H1 (cell line): ENCODE results near the gene MCUB. TPM values are rescaled to one million over a fixed set of nuclear protein-coding genes. Genes with fewer than 3 reads are reported as not detected.

Source experiments
- RAD21 ChIP-seq, 2 experiments: IDR thresholded peaks in 1 of 2; conservative IDR thresholded peaks in 1 of 2; 2 replicates each; pipeline ENCODE4 v1.6.1; 2011; ENCODE audit warnings: low read depth in 2 of 2, low read length in 2 of 2, improper control_type of control experiment in 1 of 2, inconsistent platforms in 1 of 2, mild to moderate bottlenecking in 1 of 2, moderate library complexity in 1 of 2
- TAF7 ChIP-seq: optimal IDR thresholded peaks from 2 replicates; pipeline ENCODE3; 2011; ENCODE audit warnings: low read depth, mild to moderate bottlenecking, inconsistent platforms, low read length, moderate library complexity, borderline replicate concordance
- TEAD4 ChIP-seq: IDR thresholded peaks from 2 replicates; pipeline ENCODE4 v1.6.1; 2012; ENCODE audit warnings: low read depth, low read length, inconsistent platforms, mixed read lengths
- polyA plus RNA-seq, 7 experiments: library from polyadenylated mRNA; depleted of rRNA in 3 of 7; stranded (reverse) in 5 of 7; unstranded in 2 of 7; fragments of >200 nt in 5 of 7; fragments of 200-250 nt in 2 of 7; gene quantifications; 1 replicate in 5 of 7; 2 replicates in 1 of 7; 4 replicates in 1 of 7; pipeline versions ENCODE4 v1.2.1 to v1.2.3, GENCODE V29; 2011 to 2013; ENCODE audit warnings: missing spikeins in 2 of 7, mixed read lengths in 2 of 7
- total RNA-seq: library from RNA; stranded (reverse); fragmentation: NEBNext Ultra II Directional; extraction: Animal tissue kit (Norgen Biotek cat#: 25700); gene quantifications from 2 replicates; pipeline ENCODE4 v1.2.1, GENCODE V29; 2021

MCUB gene
- total and polyA plus RNA-seq, 2 of the 8 experiments (the other 6 are each of a cell fraction or from before 2014, with no cell fraction given), result 15.2 to 19.4 TPM

GRCh38 chr4:109708435-109708834 is 148.4 kb downstream of the MCUB start (continued):
- TF ChIP-seq TEAD4 (no peak), RAD21 (IDR thresholded peaks at IDR 0.05 in 1 of 2, conservative IDR thresholded peaks at IDR 0.05 in 1 of 2; ENCODE audit: low read depth in 2 of 2, low read length in 2 of 2) (no peak), TAF7 (no peak)
